Measurements from ENCODE around the gene PLA2G4B.

GRCh38 chr15:41825145-41825544, 13.5 kb upstream of the PLA2G4B start:
- TF ChIP-seq POLR2AphosphoS5 (IDR thresholded peaks at IDR 0.05; ENCODE audit: low read depth, low read length) (no peak), POLR2A (IDR thresholded peaks at IDR 0.05; ENCODE audit: low read depth, low read length) (no peak), TAF1 (IDR thresholded peaks at IDR 0.05; ENCODE audit: low read depth, low read length) (no peak), SPI1 (IDR thresholded peaks at IDR 0.05; ENCODE audit: low read depth, low read length) (no peak), POU2F2 (IDR thresholded peaks at IDR 0.05; ENCODE audit: low read depth, low read length) (no peak), PAX5 (IDR thresholded peaks at IDR 0.05; ENCODE audit: insufficient read depth, low read length, severe bottlenecking) (no peak)

All from GM12891 (cell line).